Sigmoid colon (tissue), 4 donors: Measurements from ENCODE around the gene TP53I13.

ENCODE experiments used
- CTCF ChIP-seq, 4 experiments: fragments of 450-650 bp in 3 of 4; fragments of 200-600 bp in 1 of 4; IDR thresholded peaks; one replicate each; pipeline ENCODE4 v1.5.1; 2016 to 2019; ENCODE audit warnings: antibody characterized with exemption in 4 of 4, mild to moderate bottlenecking in 3 of 4, moderate library complexity in 2 of 4
- EP300 ChIP-seq, 4 donors: sonication (generic); formaldehyde crosslinking; IDR thresholded peaks; one replicate each; pipeline ENCODE4 v1.6.1; 2017; ENCODE audit warnings: antibody characterized with exemption in 4 of 4
- POLR2A ChIP-seq, 2 donors: fragments of 450-650 bp; IDR thresholded peaks; one replicate each; pipeline ENCODE4 v1.6.1; 2016; ENCODE audit warnings: antibody characterized with exemption in 2 of 2, mild to moderate bottlenecking in 2 of 2, moderate library complexity in 2 of 2

GRCh38 chr17:29577001-29577370, 8.5 kb downstream of the TP53I13 start:
- TF ChIP-seq CTCF (IDR thresholded peaks at IDR 0.05) (no peak), EP300 (IDR thresholded peaks at IDR 0.05) (no peak), POLR2A (IDR thresholded peaks at IDR 0.05) (no peak)
